Stromal cell of bone marrow (primary cell): ENCODE measurements around the gene CABLES2.

Experiments
- DNase-seq: peaks from one replicate; pipeline ENCODE4 v3.0.0-alpha.2; 2012; ENCODE audit warnings: low read depth

Gene CABLES2

DNA sequence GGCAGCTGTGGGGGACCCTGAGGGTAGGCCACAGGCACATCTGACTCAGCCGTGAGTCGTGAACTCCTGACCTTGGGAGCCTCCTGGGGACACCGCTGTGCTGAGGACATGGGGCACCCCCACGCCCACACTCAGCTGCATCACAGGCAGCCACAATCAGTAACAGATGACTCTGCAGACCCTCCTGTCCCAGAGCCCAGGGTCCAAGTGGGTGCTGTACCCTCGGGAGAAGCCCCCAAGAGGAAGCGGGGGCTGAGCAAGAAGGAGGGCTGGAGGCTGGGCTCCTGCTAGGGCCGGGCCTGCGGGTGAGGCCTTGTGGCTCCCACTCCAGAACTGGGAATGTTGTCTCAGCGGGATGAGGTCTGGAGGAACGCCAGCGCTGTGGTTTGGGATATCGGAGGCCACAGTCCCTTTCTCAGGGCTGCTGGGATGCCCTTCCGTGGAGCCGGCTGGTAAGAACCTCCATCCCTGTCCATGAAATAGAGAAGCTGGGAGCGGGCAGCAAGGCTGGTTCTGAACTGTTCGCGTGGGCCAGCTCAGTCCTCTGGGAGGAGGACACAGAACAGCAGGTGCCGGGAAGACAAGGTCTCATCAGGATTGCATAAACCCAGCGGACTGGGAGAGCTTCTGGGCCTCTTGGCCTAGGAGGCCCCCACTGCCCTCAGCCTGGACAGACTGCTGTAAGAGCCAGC lies 36.8 kb downstream of the CABLES2 start:
- peak; percentile 64 for DNase-seq

- DNase-seq: no peak
These were observed 37.3 kb downstream of the CABLES2 start for GRCh38 chr20:62369815-62370114.

DNA sequence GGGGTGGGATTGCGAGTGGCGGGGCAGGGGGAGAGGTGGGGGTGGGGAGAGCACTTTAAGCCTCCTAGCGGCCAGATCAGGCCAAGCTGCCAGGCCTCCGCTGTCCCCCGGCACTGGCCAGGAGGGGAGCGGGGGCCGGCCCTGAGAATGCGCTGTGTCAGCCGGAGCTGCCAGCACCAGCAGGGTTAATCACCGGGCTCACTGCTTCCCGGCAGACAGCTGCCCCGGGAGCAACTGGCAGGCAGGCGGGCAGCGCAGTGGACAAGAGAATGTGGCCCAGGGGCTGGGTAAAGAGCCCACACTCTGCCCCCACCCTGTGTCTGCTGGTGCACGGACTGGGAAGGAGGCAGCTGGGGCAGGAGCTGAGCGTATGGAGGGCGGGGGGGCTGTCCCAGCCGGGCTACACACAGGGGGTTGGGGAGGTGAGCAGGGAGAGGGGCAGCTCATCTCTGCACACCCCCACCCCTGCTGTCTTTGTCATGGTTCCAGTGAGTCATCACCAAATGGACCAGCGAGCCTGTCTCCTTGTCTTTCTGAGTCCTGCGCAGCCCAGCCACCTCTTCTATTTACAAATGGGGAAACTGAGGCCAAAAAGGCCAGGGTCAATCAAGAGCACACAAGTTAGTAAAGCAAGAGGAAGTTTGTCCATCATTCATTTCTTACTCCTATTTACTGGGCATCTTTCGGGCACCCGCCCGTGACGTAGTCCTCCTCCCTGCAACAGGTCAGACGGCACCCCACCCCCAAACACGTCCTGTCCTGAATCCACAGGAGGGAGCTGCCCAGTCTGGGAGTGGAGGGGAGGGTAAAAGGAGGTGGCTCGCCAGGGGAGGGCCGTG lies 37.9 kb downstream of the CABLES2 start:
- DNase-seq: no peak

GRCh38 chr20:62368392-62368975 lies 38.6 kb downstream of the CABLES2 start:
- no peak for DNase-seq

GRCh38 chr20:62367633-62368391 lies 39.3 kb downstream of the CABLES2 start:
- DNase-seq: no peak

DNA sequence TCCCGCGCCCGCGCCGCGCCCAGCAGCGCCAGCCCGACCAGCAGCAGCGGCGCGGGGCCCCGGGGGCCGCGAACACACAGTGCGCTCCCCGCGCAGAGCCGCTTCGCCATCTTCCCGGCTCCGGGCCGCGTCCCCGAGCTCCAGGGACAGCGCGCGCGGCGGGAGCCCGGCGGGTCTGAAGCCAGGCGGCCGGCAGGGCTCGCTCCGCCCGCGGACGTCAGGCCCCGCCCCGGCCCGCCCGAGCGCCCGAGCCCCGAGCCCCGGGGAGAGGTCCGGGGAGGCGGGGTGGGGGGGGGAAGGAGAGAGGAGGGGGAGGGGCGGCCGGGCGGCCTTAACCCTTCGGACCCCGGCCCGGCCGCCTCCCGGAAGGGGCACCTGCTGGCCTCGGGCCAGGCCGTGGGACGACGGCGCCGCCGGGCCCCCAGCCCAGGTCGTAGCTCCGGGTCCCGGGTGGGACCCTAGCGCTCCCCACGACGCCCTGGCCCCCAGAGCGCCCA lies 39.9 kb downstream of the CABLES2 start, which contains the start of gene LAMA5:
LAMA5 (minus strand) TSS at position 177 of the 497 bp plus-strand sequence; CDS start at position 110, 67 bp downstream.
- no peak for DNase-seq

DNA sequence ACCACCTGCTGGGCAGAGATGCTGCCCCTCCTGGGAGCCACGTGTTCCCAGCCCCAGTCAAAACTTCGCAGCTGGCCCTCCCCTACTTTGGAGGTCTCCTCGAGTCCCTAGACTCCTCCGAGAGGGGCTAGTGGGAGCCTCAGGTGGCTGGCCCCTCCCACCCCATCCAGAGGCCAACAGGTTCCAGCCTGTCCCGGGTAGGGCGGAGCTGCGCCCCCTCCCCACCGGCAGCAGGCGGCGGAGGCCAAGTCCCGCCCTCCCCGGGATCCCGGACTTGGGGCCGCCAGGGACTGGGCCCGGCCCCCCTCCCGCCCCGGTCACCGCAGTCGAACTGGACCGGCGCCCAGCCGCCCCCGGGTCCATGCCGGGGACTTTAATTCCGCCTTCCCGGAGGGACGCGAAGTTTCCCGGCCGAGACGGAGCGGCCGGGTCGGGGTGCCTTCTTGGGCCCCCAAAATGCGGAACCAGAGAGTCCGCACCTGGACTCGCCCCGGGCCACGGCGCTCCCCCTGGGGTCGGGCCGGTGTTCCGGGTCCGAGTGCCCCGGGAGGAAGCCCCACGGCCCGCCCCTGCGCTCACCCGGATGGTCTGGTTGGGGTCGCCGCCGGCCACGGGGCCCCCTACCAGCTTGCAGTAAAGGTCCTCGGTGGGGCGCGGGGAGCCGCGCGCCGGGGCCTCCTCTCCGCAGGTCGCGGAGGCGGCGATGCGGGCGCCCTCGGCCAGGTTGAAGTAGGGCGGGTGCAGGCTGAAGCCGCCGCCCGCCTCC lies 40.5 kb downstream of the CABLES2 start:
- no peak for DNase-seq

GRCh38 chr20:62365814-62366369 lies 41.2 kb downstream of the CABLES2 start:
- no peak for DNase-seq

DNA sequence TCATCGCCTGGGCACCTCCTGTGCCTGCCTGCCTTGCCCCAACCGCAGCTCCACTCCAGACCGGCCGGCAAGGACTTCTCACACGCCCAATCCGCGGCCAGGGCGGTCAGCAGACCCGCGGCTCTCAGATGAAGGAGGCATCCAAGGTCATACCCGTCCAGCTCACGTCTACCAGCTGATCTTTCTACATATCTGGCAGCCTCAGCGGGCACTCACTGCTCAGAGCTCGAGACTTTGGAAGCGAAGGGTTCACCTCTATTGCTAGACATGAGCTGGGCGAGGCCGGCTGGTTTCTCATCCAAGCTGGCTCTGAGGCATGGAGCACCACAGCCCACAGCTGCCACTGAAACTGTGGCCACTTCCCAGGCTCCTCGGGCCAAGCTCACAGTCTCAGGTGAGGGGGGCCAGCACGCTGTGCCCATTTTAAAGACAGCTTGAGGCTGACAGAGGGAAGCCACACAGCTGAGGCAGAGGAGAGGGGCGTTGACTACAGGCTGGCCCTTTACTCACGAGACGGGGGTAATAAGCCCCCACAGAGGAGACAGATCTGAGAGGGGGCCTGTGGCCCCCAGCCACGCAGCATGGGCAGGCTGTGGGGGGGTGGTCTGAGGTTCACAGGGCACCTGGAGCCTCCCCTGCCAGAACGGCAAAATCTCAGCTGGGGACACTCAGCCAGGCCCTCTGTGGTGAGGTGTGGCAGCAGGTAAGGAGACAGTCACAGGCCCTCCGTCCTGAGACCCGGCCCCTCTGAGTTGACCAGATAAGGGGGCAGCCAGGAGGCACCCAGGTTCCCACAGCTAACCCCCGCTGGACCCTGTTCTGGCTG lies 42.0 kb downstream of the CABLES2 start:
- DNase-seq: no peak

DNA sequence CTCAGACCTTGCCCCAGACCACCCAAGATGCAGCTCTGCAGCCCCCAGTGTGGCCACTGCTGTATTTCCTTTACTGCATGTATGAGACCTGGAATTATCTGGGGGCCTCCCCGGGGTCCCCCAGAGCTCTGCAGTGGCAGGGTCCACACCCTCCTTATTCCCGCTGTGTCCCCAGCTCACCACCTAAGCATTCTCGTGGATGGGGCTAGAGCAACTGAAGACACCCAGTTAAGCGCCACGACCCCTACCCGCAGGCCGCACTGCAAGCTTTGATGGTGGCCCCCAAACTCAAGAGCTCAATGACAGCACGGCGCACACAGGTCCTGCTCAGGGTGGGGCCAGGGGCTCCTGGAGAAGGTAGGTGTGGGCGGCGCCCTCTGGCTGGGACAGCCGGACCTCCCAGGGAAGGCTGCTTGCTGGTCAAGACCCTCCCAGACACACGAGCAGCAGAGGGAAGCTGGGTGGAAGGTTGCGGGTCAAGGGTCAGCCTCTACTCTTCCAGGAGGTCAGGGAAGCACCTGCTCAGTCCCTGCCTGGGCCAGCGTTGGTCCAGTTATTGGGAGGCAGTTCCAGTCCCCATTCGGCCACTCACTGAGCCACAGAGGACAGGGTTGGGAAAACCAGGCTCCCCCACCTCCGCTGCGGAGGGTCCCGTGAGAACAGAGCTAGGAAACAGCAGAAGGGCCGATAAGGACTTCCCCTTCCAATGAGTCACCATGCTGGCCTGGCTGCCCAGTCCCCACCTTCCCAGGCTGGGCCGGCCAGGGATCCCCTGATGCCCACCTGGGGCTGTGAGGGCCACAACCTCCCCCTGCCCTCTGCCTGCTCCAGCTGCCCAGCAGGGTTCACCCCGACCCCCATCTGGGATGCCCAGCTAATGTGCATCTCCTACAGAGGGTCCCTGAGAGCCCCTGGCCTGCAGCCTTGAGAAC lies 42.9 kb downstream of the CABLES2 start:
- DNase-seq: no peak

DNA sequence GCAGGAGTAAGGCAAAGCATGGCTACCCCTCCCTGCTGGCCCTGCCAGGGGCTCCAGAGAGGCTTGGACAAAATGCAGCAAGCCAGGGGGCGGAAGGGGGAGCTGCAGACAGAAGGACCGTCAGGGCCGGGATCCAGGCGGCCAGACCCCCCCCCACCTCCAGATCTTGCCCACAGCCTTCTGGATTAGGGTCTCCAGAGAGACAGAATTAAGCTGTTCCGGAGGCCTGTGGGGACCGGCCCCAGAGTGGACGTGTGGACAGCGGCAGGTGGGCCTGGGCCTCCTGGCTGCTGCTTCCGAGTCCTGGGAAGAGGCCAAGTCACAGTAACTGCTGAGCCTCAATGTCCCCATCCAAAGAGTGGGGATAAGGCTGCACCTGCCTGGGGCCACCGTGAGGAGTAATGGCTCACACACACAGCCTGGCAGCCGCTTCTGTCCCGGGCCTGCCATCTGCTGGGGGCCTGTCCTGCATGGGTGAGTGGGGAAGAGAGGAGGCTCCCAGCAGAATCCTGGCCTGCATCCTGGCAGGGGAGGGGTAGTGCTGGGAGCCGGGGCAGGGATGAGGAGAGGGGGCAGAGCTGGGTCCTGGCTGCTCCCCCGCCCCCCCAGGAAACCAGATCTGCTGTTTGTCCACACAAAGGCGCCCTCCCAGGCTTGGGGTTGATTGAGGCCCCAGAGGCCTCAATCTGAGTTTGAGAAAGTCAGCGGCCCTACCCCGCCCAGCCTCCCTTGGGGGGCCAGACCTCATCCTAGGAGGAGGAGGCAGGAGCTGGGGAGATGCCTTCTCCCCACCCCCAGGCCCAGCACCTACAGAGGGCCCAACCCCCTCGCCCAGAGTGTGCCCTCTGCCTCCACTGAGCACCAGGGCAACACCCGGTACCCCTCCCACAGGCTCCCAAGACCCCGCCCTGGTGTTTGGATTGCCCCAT lies 43.8 kb downstream of the CABLES2 start:
- no peak for DNase-seq

- DNase-seq: no peak
These were observed 44.5 kb downstream of the CABLES2 start for GRCh38 chr20:62362590-62362940.

DNA sequence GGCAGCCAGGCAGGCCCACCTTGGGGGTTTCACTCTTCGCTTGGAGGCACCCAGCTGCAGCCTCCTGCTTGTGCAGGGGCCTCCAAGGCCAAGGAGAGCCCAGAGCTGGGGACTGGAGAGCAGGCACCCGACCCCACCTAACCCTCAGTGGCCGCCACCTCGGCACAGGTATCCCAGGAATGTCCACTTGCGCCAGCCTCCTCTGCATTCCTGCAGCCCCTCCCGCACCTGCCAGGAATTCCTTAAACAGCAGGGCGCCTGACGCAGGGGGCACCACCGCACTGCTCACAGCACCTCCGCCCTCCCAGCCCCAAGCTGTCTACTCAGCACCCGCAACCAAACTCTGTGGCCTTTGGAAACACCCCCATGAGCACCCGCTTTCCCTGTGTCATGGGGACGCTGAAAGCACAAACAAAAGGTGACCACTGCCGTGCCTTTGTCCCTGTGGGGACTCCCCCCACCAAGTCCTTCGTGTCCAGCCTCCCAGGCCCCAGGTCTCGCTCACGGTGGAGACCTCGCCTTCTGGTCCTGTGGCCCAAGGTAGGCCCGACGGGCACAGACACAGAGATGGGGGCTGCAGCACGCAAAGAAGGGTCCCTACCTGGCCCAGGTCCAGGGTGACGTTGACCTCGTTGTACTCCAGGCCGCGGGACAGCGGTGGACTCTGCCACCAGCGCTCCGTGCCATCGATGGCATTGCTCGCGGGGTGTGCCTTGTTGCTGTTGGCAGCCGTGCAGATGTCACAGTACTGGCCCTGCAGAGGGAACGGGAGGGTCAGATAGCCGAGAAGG lies 45.1 kb downstream of the CABLES2 start:
- DNase-seq: no peak

DNA sequence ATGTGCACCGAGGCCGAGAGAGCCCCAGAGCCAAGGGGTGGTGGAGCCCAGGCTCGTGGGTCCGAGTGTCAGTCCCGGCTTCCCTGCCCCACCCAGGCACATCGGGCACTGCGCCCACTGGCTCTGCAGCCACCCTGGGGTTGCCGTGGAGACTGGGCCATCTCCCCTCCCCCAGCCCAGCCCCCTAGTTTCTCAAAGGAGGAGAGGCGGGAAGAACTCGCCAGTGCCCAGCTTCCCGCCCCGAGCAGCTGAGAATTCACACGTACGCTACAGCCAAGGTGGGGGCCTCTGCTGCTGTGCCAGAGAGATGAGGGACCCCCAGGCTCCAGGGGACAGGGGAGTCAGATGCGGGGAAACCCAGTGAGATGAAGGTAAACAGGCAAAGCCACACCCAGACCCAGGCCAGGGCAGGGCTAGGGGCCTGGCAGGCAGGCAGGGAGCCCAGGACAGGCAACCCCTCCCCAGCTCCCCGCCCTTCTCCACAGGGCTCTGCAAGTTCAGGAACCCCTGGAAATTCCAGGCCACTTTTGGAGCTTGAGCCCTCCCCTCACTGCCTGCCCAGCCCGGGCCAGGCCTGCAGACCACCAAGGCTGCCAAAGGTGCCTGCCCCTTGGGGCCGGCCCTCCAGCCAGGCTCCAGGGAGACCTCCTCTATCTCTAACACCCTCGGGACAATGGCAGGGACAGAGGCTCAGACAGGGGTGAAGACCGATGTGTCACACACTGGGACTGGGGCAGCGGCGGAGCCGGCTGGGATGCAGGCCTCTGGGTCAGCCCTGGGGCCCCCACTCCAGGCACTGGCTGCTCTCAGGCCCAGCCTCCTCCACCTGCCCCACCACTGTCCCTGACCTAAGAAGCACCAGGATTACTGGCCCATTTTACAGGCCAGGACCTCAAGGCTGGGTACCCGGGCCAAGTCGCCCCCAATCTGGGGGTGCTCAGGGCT lies 46.0 kb downstream of the CABLES2 start:
- no peak for DNase-seq

GRCh38 chr20:62359491-62360121 lies 47.5 kb downstream of the CABLES2 start:
- no peak for DNase-seq

- no peak for DNase-seq
These were observed 48.0 kb downstream of the CABLES2 start for GRCh38 chr20:62359043-62359490.
